ENCODE data around the gene VPREB3. TPM values are rescaled to one million over a fixed set of nuclear protein-coding genes. Genes with fewer than 3 reads are reported as not detected.

VPREB3 gene
- total and polyA plus RNA-seq, 2 donors from 2014 or later = 1.0 to 1.3 TPM

GRCh38 chr22:23779731-23780130 lies 25.5 kb upstream of the VPREB3 start:
- H3K9me3 ChIP-seq (ENCODE audit: control insufficient read depth in 2 of 3, insufficient read depth in 1 of 3, low read length in 3 of 3) = no peaks in the 10 kb centered on the region
- no peaks in the 10 kb centered on the region for H3K36me3 ChIP-seq (ENCODE audit: control insufficient read depth in 2 of 3, insufficient read depth in 3 of 3, low read length in 3 of 3)
- FAIRE-seq = no peak
- H3K27me3 ChIP-seq (ENCODE audit: control insufficient read depth, insufficient read depth, low read length) = no peaks in the 10 kb centered on the region
- no peak overlapping the region for H3K9ac ChIP-seq (ENCODE audit: low read length in 3 of 3)
- DNase-seq = no peak
- no peak for TF ChIP-seq CTCF (IDR thresholded peaks at IDR 0.05; ENCODE audit: borderline replicate concordance, extremely low read depth, insufficient read depth)
- intact Hi-C loops (cut with DNase I) = loop anchor here (10.0 kb wide), 1 partner anchor 65 kb away; no protein-coding TSS in a partner anchor
- peaks cover 0 to 21% (median 20%) of the 10 kb centered on the region in 3 donors for H3K4me1 ChIP-seq (ENCODE audit: control insufficient read depth in 2 of 3, insufficient read depth in 2 of 3, low read depth in 1 of 3, low read length in 3 of 3)
- H3K27ac ChIP-seq (ENCODE audit: low read depth in 2 of 2, low read length in 2 of 2) = no peak overlapping the region
- H3K4me3 ChIP-seq (ENCODE audit: low read length in 3 of 3) = no peak overlapping the region

DNA sequence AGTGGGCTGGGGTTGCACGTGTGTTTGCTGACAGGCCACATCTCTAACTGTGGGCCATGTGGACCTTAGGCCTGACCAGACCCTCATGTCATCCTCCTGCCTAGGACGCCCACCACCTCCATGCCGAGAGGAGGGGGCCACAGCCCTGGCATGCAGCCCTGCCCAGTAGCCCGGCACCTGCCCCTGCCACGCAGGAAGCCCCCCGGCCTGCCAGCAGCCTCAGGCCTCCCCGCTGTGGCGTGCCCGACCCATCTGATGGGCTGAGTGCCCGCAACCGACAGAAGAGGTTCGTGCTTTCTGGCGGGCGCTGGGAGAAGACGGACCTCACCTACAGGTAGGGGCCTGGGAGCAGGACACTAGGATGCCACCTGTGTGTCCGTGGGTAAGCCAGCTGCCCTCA lies 24.9 kb upstream of the VPREB3 start:
- no peak overlapping the region for H3K27ac ChIP-seq (ENCODE audit: low read depth in 2 of 2, low read length in 2 of 2)
- H3K27me3 ChIP-seq (ENCODE audit: control insufficient read depth, insufficient read depth, low read length) = no peaks in the 10 kb centered on the region
- no peaks in the 10 kb centered on the region for H3K36me3 ChIP-seq (ENCODE audit: control insufficient read depth in 2 of 3, insufficient read depth in 3 of 3, low read length in 3 of 3)
- H3K4me3 ChIP-seq (ENCODE audit: low read length in 3 of 3) = no peak overlapping the region
- intact Hi-C loops (cut with DNase I) = loop anchor here (10.0 kb wide), 1 partner anchor 66 kb away; no protein-coding TSS in a partner anchor
- no peaks in the 10 kb centered on the region for H3K9me3 ChIP-seq (ENCODE audit: control insufficient read depth in 2 of 3, insufficient read depth in 1 of 3, low read length in 3 of 3)
- FAIRE-seq (no peak), DNase-seq (no peak)
- no peak overlapping the region for H3K9ac ChIP-seq (ENCODE audit: low read length in 3 of 3)
- TF ChIP-seq CTCF (IDR thresholded peaks at IDR 0.05; ENCODE audit: borderline replicate concordance, extremely low read depth, insufficient read depth) = no peak
- H3K4me1 ChIP-seq (ENCODE audit: control insufficient read depth in 2 of 3, insufficient read depth in 2 of 3, low read depth in 1 of 3, low read length in 3 of 3) = peaks cover 0 to 27% (median 25%) of the 10 kb centered on the region in 3 donors

DNA sequence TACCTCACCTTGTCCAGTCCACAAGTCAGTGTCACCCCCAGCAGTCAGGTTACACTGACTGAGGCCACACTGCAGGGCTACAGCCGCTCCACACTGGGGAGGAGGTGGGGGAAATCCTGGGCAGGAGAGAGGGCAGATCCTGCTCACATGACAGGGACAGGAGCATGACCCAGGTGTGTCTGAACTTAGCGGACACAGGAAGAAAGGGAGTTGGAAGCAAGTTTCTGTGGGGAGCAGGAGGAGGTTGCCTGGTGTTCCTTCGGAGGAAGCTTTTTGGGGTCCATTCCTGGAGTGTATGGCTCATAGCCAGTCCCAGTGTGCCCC lies 24.3 kb upstream of the VPREB3 start:
- no peaks in the 10 kb centered on the region for H3K9me3 ChIP-seq (ENCODE audit: control insufficient read depth in 2 of 3, insufficient read depth in 1 of 3, low read length in 3 of 3)
- no peaks in the 10 kb centered on the region for H3K36me3 ChIP-seq (ENCODE audit: control insufficient read depth in 2 of 3, insufficient read depth in 3 of 3, low read length in 3 of 3)
- H3K9ac ChIP-seq (ENCODE audit: low read length in 3 of 3) = no peak overlapping the region
- no peak for DNase-seq
- FAIRE-seq = no peak
- intact Hi-C loops (cut with DNase I) = loop anchor here (10.0 kb wide), 1 partner anchor 66 kb away; no protein-coding TSS in a partner anchor
- peaks cover 0 to 28% (median 24%) of the 10 kb centered on the region in 3 donors for H3K4me1 ChIP-seq (ENCODE audit: control insufficient read depth in 2 of 3, insufficient read depth in 2 of 3, low read depth in 1 of 3, low read length in 3 of 3)
- H3K27me3 ChIP-seq (ENCODE audit: control insufficient read depth, insufficient read depth, low read length) = no peaks in the 10 kb centered on the region
- no peak overlapping the region for H3K4me3 ChIP-seq (ENCODE audit: low read length in 3 of 3)
- no peak for TF ChIP-seq CTCF (IDR thresholded peaks at IDR 0.05; ENCODE audit: borderline replicate concordance, extremely low read depth, insufficient read depth)
- no peak overlapping the region for H3K27ac ChIP-seq (ENCODE audit: low read depth in 2 of 2, low read length in 2 of 2)
